Heart right ventricle (tissue), 16 donors: Measurements from ENCODE around the gene ANP32A. TPM values are rescaled to one million over a fixed set of nuclear protein-coding genes. Genes with fewer than 3 reads are reported as not detected.

Experiments
- ATAC-seq, 8 donors: fragments of 200-7000 bp; cut with Tn5 transposase; one replicate each; pipeline ENCODE4 v1.9.1; 2020; ENCODE audit warnings: mild to moderate bottlenecking in 8 of 8, moderate library complexity in 8 of 8, moderate number of reproducible peaks in 1 of 8
- DNase-seq, 2 donors: peaks; one replicate each; pipeline ENCODE4 v3.0.0-alpha.2; 2020
- H3K27ac ChIP-seq, 10 donors: fragments of 200-600 bp; sonication (generic) in 2 of 10; one replicate each; pipeline versions ENCODE4 v1.5.0 to v1.8.0; 2020 to 2022; ENCODE audit warnings: mild to moderate bottlenecking in 3 of 10
- H3K27me3 ChIP-seq, 7 donors: fragments of 200-600 bp; one replicate each; pipeline ENCODE4 v1.8.0; 2021 to 2022; ENCODE audit warnings: mild to moderate bottlenecking in 2 of 7
- H3K36me3 ChIP-seq, 9 donors: fragments of 200-600 bp; sonication (generic) in 1 of 9; one replicate each; pipeline versions ENCODE4 v1.5.0 to v1.8.0; 2020 to 2022; ENCODE audit warnings: mild to moderate bottlenecking in 2 of 9
- H3K4me1 ChIP-seq, 9 donors: fragments of 200-600 bp; sonication (generic) in 1 of 9; one replicate each; pipeline versions ENCODE4 v1.5.0 to v1.8.0; 2020 to 2022; ENCODE audit warnings: mild to moderate bottlenecking in 4 of 9
- H3K4me3 ChIP-seq, 10 donors: fragments of 200-600 bp; sonication (generic) in 2 of 10; one replicate each; pipeline versions ENCODE4 v1.5.0 to v1.8.0; 2020 to 2022; ENCODE audit warnings: mild to moderate bottlenecking in 7 of 10, moderate library complexity in 2 of 10
- H3K9me3 ChIP-seq, 11 donors: fragments of 200-600 bp in 10 of 11; sonication (generic) in 2 of 11; one replicate each; pipeline versions ENCODE4 v1.5.0 to v1.8.0; 2013 to 2022; ENCODE audit warnings: mild to moderate bottlenecking in 2 of 11, control low read depth in 1 of 11, moderate library complexity in 1 of 11
- WGBS, 2 donors: extraction: QIAGEN DNeasy Blood & Tissue Kit; methylation state at CpG; one replicate each; pipeline ENCODE4 v1.1.7; 2013; ENCODE audit warnings: inconsistent platforms in 1 of 2; 5-methylcytosine and 5-hydroxymethylcytosine counted together
- intact Hi-C, 10 donors: fragments of 100-400 bp; cut with DNase I; formaldehyde crosslinking; loops; one replicate each; pipeline versions ENCODE4 v1.11.1 to v1.14.2; 2022
- polyA plus RNA-seq, 2 donors: library from polyadenylated mRNA; stranded (reverse); fragments of 200-250 nt; gene quantifications; one replicate each; pipeline ENCODE4 v1.2.3, GENCODE V29; 2013
- total RNA-seq, 10 donors: library from RNA; stranded (reverse); fragmentation: NEBNext Ultra II Directional in 3 of 10; extraction: Animal tissue kit (Norgen Biotek cat#: 25700) in 3 of 10; gene quantifications; one replicate each; pipeline versions ENCODE4 v1.2.1 to v1.2.4, GENCODE V29; 2021 to 2023
- TF ChIP-seq, protein P1 (sequence below), 9 donors: fragments of 200-600 bp; sonication (generic) in 2 of 9; IDR thresholded peaks; one replicate each; pipeline versions ENCODE4 v1.5.0 to v1.8.0; 2021 to 2022; ENCODE audit warnings: antibody characterized with exemption in 9 of 9, mild to moderate bottlenecking in 5 of 9, moderate library complexity in 1 of 9
- donor health status: Arrhythmogenic right ventricular cardiomyopathy.
- donor health status: ischemic (EF 13 %, LVEDD 7.1; RV severe dilation, severe dysfunction).
- donor health status: healthy with polysubstance abuse.
- donor health status: DM: no; HTN: yes; CAD: no.
- donor health status: DM: no; HTN: no; CAD: no.
- donor health status: ischemic (EF 25% LVEDD 6.9; RV normal size, moderate dysfunction).
- donor health status: ischemic (EF 25% LVEDD 5.7; RV mildly dilated, moderate dysfunction).
- donor health status: healthy.
- donor health status: DM: yes; HTN: yes; CAD: no.
- donor health status: Ischemic cardiomyopathy.
- donor health status: ischemic (EF 35%, LVEDD 5.7; RV mildly dilated, moderate dysfunction).
- donor health status: nonischemic (EF 11% LVEDD 7.7; RV severe dilation, severe dysfunction).
- donor health status: DM: yes; HTN: yes; CAD: no.
- donor health status: PGD.
- donor health status: ischemic (EF 29% LVEDD 5.4; RV normal size, mild dysfunction).
- donor health status: nonischemic (EF 23%, LVEDD 6.1; RV moderate dilation, normal function).

The ANP32A gene
- total and polyA plus RNA-seq, 12 donors = 87.3 to 201 (median 146) TPM

DNA sequence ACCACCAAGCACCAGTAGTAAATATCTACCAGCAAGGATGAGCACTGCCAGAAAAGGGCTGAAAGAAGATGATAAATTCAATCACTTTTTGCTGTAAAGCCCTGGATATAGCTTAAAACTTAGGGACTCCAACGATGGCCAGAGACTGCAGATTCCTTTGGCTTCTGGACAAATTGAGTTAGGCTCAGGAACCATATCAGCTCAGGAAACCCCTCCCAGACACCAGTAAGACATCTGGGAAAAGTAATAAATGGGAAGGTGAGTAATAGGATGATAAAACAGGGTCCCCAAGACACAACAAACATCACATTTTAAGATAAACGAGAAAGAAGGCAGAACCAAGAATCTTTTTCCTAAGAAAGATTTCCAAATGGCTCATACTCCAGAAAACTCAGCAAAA lies 65.0 kb downstream of the ANP32A start:
- WGBS, 2 donors = 27 to 39% methylated on average over 2 of the region's 2 CpGs
- peak in 1 of 8 donors; percentile 48 for ATAC-seq
- no peaks in the 10 kb centered on the region for H3K36me3 ChIP-seq
- intact Hi-C loops = no loop called here
- H3K27me3 ChIP-seq = no peaks in the 10 kb centered on the region
- H3K4me1 ChIP-seq = peaks cover 0 to 14% (median 8%) of the 10 kb centered on the region in 9 donors
- peak overlapping the region in 4 of 10 donors; percentile 47 to 78 (median 64) for H3K27ac ChIP-seq
- TF ChIP-seq, protein P1, sequence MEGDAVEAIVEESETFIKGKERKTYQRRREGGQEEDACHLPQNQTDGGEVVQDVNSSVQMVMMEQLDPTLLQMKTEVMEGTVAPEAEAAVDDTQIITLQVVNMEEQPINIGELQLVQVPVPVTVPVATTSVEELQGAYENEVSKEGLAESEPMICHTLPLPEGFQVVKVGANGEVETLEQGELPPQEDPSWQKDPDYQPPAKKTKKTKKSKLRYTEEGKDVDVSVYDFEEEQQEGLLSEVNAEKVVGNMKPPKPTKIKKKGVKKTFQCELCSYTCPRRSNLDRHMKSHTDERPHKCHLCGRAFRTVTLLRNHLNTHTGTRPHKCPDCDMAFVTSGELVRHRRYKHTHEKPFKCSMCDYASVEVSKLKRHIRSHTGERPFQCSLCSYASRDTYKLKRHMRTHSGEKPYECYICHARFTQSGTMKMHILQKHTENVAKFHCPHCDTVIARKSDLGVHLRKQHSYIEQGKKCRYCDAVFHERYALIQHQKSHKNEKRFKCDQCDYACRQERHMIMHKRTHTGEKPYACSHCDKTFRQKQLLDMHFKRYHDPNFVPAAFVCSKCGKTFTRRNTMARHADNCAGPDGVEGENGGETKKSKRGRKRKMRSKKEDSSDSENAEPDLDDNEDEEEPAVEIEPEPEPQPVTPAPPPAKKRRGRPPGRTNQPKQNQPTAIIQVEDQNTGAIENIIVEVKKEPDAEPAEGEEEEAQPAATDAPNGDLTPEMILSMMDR (IDR thresholded peaks at IDR 0.05) = no peak
- no peak overlapping the region for H3K4me3 ChIP-seq
- no peak for DNase-seq
- no peaks in the 10 kb centered on the region for H3K9me3 ChIP-seq

DNA sequence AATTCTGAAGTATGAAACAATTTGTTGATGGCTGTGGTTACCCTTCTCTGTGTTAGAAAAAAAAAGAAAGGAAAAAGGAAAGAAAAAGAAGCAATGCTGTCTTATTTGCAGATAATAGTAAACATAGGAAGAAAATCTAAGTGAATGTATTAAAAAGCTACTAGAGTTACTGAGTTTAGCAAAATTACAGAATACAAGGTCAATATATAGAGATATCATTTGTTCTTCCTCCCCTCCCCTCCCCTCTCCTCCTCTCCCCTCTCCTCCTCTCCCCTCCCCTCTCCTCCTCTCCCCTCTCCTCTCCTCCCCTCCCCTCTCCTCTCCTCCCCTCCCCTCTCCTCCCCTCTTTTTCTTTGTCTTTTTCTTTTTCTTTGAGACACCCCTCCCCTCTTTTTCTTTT lies 69.1 kb downstream of the ANP32A start:
- H3K9me3 ChIP-seq = peaks cover 0 to 13% (median 0%) of the 10 kb centered on the region in 11 donors
- H3K36me3 ChIP-seq = no peaks in the 10 kb centered on the region
- peaks cover 0 to 14% (median 8%) of the 10 kb centered on the region in 9 donors for H3K4me1 ChIP-seq
- ATAC-seq = no peak
- TF ChIP-seq, protein P1 (IDR thresholded peaks at IDR 0.05) = no peak
- intact Hi-C loops = loop anchor here in 1 of 10 donors (5.0 kb wide), 1 partner anchor 79 kb away; no protein-coding TSS in a partner anchor
- H3K4me3 ChIP-seq = no peak overlapping the region
- no peak for DNase-seq
- H3K27me3 ChIP-seq = no peaks in the 10 kb centered on the region
- no peak overlapping the region for H3K27ac ChIP-seq

DNA sequence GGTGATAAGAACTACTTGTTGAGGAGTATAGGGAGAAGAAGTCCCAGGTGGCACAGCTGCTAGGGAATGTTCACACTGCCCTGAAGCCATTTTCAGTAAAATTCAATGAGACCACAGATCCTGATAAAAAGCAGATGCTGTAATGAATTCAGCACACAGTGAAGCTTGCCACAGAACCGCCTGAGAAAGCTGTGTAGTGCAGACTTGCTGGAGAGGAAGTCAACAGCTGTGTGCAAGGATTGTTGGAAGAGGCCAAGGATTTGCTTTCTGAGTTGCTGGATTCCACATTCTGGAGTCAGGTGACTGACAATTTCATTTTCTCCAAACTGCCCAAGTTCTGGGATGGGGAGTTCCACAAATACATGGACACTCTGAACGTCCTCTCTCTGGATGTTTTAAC lies 70.9 kb downstream of the ANP32A start:
- intact Hi-C loops = loop anchor here in 1 of 10 donors (5.0 kb wide), 1 partner anchor 77 kb away; no protein-coding TSS in a partner anchor

DNA sequence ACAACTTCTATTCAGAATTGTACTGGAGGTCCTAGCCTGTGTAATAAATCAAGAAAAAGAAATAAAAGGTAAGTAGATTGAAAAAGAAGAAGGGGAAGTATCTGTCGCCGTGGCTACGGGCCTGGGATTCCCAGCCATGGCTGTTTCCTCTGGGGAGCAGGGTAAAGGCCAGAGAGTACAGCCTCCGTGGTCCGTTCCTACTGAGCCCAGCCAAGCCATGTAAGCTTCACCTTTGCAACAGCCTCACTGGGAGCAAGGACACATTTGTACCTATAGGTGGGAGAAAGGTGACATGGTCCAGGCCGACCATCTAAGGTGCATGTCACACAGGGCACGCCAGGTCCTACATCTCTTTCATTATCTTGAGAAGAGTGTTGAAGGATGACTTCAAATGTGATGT lies 71.3 kb downstream of the ANP32A start:
- no peak for DNase-seq
- peak overlapping the region in 1 of 10 donors; percentile 28 for H3K27ac ChIP-seq
- H3K9me3 ChIP-seq = peaks cover 0 to 13% (median 0%) of the 10 kb centered on the region in 11 donors
- no peak overlapping the region for H3K4me3 ChIP-seq
- 73 to 77% methylated on average over 7 of the region's 7 CpGs for WGBS, 2 donors
- TF ChIP-seq, protein P1 (IDR thresholded peaks at IDR 0.05) = no peak
- peaks cover 0 to 3% (median 0%) of the 10 kb centered on the region in 9 donors for H3K4me1 ChIP-seq
- intact Hi-C loops = no loop called here
- peak in 3 of 8 donors; percentile 34 to 57 (median 37) for ATAC-seq
- H3K36me3 ChIP-seq = no peaks in the 10 kb centered on the region
- H3K27me3 ChIP-seq = no peaks in the 10 kb centered on the region

More for the DNA sequence above, 70.9 kb downstream of the ANP32A start:
- H3K27ac ChIP-seq = peak overlapping the region in 1 of 10 donors; percentile 28
- 53 to 56% methylated on average over 2 of the region's 2 CpGs for WGBS, 2 donors
- no peaks in the 10 kb centered on the region for H3K27me3 ChIP-seq
- TF ChIP-seq, protein P1 (IDR thresholded peaks at IDR 0.05) = no peak
- ATAC-seq (peak in 7 of 8 donors; percentile 33 to 86 (median 78)), DNase-seq (no peak)
- no peaks in the 10 kb centered on the region for H3K36me3 ChIP-seq
- peaks cover 0 to 5% (median 0%) of the 10 kb centered on the region in 9 donors for H3K4me1 ChIP-seq
- no peak overlapping the region for H3K4me3 ChIP-seq
- peaks cover 0 to 13% (median 0%) of the 10 kb centered on the region in 11 donors for H3K9me3 ChIP-seq
